ENCODE measurements around the gene DVL1. TPM values are rescaled to one million over a fixed set of nuclear protein-coding genes. Genes with fewer than 3 reads are reported as not detected.

The DVL1 gene
- total and polyA plus RNA-seq, 10 of the 15 experiments (the other 5 are each of a cell fraction or from before 2014, with no cell fraction given), result 0.10 to 31.1 (median 4.6) TPM

DNA sequence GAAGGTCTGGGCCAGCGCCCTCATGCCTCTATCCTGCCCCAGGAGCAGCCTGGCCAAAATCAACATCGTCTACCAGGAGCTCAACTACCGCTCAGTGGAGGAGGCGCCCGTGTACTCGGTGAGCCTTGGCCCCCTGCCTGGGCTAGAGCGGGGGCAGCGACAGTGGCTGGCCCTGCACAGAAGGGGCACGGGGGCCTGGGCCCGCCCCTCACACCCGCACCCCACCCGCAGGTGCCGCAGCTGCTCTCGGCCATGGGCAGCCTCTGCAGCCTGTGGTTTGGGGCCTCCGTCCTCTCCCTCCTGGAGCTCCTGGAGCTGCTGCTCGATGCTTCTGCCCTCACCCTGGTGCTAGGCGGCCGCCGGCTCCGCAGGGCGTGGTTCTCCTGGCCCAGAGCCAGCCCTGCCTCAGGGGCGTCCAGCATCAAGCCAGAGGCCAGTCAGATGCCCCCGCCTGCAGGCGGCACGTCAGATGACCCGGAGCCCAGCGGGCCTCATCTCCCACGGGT lies 58.1 kb downstream of the DVL1 start:
- H3K4me1 ChIP-seq (ENCODE audit: control insufficient read depth, insufficient read depth, low read length), result no peaks in the 10 kb centered on the region
- H3K27ac ChIP-seq (ENCODE audit: control insufficient read depth, insufficient read depth), result no peak overlapping the region
- no peak for ATAC-seq
- no peak for DNase-seq (ENCODE audit: low read depth, low spot score)
- FAIRE-seq, result no peak
- no peaks in the 10 kb centered on the region for H3K79me2 ChIP-seq (ENCODE audit: control insufficient read depth, insufficient read depth, low read length)
- H3K27me3 ChIP-seq (replicated peaks in 1 of 2; ENCODE audit: control insufficient read depth in 2 of 2, insufficient read depth in 2 of 2, low read length in 1 of 2), result no peaks in the 10 kb centered on the region
- POLR2A ChIA-PET, result interaction anchor here (1.2 kb wide), 1 partner anchor 40 kb away, joined by 4 read pairs; no protein-coding TSS in a partner anchor
- 70% methylated on average over 27 of the region's 28 CpGs for WGBS (ENCODE audit: insufficient coverage, insufficient replicate concordance, low lambda C conversion rate, missing lambda C conversion rate)
- no peak overlapping the region for H3K4me3 ChIP-seq
- CTCF ChIA-PET, result interaction anchor here (1.0 to 2.7 kb wide), 14 partner anchors 17 to 385 kb away, joined by 3 to 57 read pairs (median 4); partner anchors contain the start of gene UBE2J2
- TF ChIP-seq RUNX3 (IDR thresholded peaks at IDR 0.05; ENCODE audit: low read length) (no peak), TCF3 (IDR thresholded peaks at IDR 0.05; ENCODE audit: borderline replicate concordance, insufficient read depth, low read depth, low read length) (no peak), CTCF (IDR thresholded peaks at IDR 0.05 in 2 of 3, conservative IDR thresholded peaks at IDR 0.05 in 1 of 3; ENCODE audit: control insufficient read depth in 2 of 3, extremely low read depth in 1 of 3, insufficient read depth in 1 of 3, low read depth in 3 of 3, low read length in 3 of 3) (no peak), ZNF24 (IDR thresholded peaks at IDR 0.05) (no peak), SKIL (IDR thresholded peaks at IDR 0.05; ENCODE audit: low read depth, poor library complexity, severe bottlenecking) (no peak), TAF1 (IDR thresholded peaks at IDR 0.05; ENCODE audit: borderline replicate concordance, low read depth, low read length) (no peak), KDM1A (IDR thresholded peaks at IDR 0.05; ENCODE audit: borderline replicate concordance) (no peak), ZNF217 (IDR thresholded peaks at IDR 0.05) (no peak), RB1 (IDR thresholded peaks at IDR 0.05; ENCODE audit: borderline replicate concordance) (no peak), PAX8 (IDR thresholded peaks at IDR 0.05) (no peak), ZBTB40 (IDR thresholded peaks at IDR 0.05; ENCODE audit: borderline replicate concordance) (no peak), SMAD5 (IDR thresholded peaks at IDR 0.05; ENCODE audit: low read depth) (no peak)
- in situ Hi-C loops (cut with MboI) (no loop called here), intact Hi-C loops (cut with micrococcal nuclease; ENCODE audit: unreplicated experiment) (loop anchor here (2.0 kb wide), 2 partner anchors 168 to 258 kb away; no protein-coding TSS in a partner anchor)
- no peak overlapping the region for H3K9ac ChIP-seq (ENCODE audit: control insufficient read depth, insufficient read depth, low read length)
- no TSS peak for BruUV-seq (replicated peaks)
- H4K20me1 ChIP-seq (ENCODE audit: control insufficient read depth, insufficient read depth), result no peaks in the 10 kb centered on the region
- H3K36me3 ChIP-seq (ENCODE audit: control insufficient read depth in 2 of 2, insufficient read depth in 2 of 2, low read length in 1 of 2), result no peaks in the 10 kb centered on the region
- no peak overlapping the region for H2AFZ ChIP-seq (ENCODE audit: control insufficient read depth, low read depth, low read length)
- H3K4me2 ChIP-seq (ENCODE audit: control insufficient read depth, insufficient read depth), result no peak overlapping the region
- RAD21 ChIA-PET (ENCODE audit: unreplicated experiment), result interaction anchor here (1.1 to 3.1 kb wide), 11 partner anchors 14 to 308 kb away, joined by 3 to 63 read pairs (median 4); partner anchors contain the start of gene C1orf159
- SMC1A ChIA-PET (ENCODE audit: uncharacterized antibody, unreplicated experiment), result interaction anchor here (1.0 to 2.8 kb wide), 6 partner anchors 8 to 306 kb away, joined by 3 to 23 read pairs (median 4); no protein-coding TSS in a partner anchor
- no peaks in the 10 kb centered on the region for H3K9me3 ChIP-seq (replicated peaks; ENCODE audit: control insufficient read depth, insufficient read depth, low read length)
